SH-SY5Y (cell line): Measurements from ENCODE around the gene NRIP1.
A peak's percentile ranks its signal among the peaks of the same experiment; 100 is the strongest.

Experiments
- GATA2 ChIP-seq: IDR thresholded peaks from 2 replicates; pipeline ENCODE4 v1.6.1; 2011; ENCODE audit warnings: mild to moderate bottlenecking, low read depth, low read length
- GATA3 ChIP-seq: IDR thresholded peaks from 2 replicates; pipeline ENCODE4 v1.6.1; 2011; ENCODE audit warnings: low read depth, mild to moderate bottlenecking, low read length, moderate library complexity

The NRIP1 gene

GRCh38 chr21:15080526-15080925, 15.7 kb upstream of the NRIP1 start:
- TF ChIP-seq GATA3, result no peak
- peak; percentile 8; the same call in 1 of the 2 replicates for TF ChIP-seq GATA2

GRCh38 chr21:15079269-15079668, 14.5 kb upstream of the NRIP1 start:
- TF ChIP-seq GATA2 (no peak), GATA3 (no peak)

DNA sequence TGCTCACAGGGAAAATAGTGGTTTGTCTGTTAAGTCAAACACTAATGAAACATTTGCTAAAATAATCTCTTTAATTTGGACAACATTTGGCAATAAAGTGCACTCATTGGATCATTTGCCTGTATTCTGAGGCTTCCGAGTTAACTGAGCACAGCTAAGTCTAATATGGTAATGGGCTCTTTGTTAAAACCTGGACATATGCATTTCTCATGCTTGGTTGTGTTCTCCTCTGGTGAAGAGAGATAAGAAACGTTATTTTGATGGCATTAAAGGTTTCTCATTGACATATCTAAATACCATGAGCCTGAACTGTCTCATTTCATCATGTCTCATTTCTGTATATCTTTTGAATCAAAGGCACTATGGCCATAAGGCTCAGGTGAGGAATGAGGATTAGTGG, 13.4 kb upstream of the NRIP1 start:
- TF ChIP-seq GATA3 (no peak), GATA2 (no peak)

- TF ChIP-seq GATA3, result no peak
- no peak for TF ChIP-seq GATA2
Observed at GRCh38 chr21:15077529-15078145, 12.8 kb upstream of the NRIP1 start.

DNA sequence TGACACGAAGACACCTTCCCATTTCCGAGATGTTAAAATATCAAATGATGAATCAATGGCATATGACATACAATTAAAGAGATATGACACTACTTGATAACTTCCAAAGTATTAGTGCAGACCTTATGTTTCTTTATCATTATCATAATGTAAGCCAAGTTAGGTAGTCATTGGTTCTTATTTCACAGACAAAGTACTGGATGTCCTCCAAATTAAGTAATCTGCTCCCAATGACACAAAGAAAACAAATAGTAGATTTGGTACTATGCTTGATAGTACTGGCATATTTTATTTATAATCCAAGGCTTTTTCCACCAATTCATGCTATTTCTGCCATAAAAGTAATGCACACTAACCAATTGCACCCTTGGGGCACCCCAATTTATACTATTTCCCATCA, 11.9 kb upstream of the NRIP1 start:
- TF ChIP-seq GATA2, result no peak
- no peak for TF ChIP-seq GATA3

DNA sequence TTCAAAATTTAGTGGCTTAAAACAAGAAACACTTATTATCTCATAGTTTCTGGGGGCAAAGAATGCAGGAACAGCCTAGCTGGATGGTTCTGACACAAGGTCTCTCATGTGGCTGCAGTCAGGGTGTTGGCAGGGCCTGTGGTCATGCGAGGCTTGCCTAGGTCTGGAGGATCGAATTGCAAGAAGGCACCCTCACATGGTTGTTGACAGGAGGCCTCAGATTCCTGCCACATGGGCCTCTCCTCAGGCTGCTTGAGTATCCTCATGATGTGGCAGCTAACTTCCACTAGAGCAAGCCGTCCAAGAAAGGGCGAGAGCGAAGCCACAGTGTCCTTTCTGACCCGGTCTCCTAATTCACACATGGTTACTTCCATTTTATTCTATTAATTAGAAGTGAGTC, 6.2 kb upstream of the NRIP1 start:
- TF ChIP-seq GATA3, result no peak

DNA sequence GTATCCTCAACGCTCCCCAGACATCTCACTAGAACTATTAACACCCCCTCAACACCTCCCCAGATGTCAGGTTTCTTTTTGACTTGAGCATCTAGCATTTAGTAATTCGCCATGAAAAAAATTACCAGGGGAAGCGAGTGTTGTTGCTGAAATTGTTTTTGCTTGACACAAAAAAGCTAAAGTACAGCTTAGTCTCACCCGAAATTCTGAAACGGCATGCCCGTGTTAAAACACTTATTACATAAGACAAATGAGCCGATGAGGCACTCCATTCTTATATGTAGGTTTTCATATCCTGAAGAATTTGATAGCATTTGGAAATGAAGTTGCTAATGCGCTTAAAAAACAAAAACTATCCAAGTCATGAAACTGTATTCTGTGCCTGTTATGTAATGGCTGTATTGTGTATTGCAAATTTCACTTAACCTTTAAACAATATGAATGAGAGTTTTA, 1.3 kb upstream of the NRIP1 start:
- TF ChIP-seq GATA3 (no peak), GATA2 (no peak)

- TF ChIP-seq GATA3 (no peak), GATA2 (no peak)
Observed at GRCh38 chr21:15065392-15066122, 757 bp upstream of the NRIP1 start.

DNA sequence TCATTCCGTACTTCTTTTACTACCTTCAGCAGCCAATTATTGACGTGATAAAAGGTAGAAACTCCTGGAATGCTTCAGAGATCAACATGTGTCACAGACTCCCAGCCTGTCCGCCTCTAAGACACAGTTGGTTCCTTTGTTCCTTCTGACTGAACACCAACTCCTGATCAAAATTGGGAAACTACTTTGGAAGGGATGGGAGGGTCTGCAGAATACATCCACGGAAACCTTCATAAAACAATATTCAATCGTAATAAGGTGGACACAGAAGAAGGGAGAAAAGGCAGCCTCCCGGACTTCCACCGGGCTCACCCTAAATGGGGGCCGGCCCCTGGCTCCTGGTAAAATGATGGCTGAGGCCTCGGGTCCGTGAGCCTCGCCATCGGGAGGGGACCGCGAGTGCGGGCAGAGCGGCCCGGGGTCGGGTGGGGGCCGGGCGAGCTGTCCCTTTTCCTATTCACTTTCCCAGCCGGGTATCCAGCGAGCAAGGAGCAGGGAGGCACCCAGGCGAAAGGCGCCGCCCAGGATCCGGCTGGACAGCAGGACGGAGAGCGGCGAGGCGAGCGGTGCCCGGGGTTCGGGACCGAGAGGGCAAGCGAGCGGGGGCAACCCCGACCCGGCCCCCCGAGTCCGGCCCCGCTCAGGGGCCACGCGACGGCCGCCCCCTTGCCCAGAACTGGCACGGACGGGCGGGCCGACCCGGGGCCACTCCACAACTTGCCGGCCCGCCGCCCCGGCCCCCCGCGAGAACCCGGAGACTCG, 805 bp downstream of the NRIP1 start:
- no peak for TF ChIP-seq GATA3
- no peak for TF ChIP-seq GATA2

- TF ChIP-seq GATA2 (no peak), GATA3 (no peak)
Observed at GRCh38 chr21:15063081-15063813, 1.6 kb downstream of the NRIP1 start.

DNA sequence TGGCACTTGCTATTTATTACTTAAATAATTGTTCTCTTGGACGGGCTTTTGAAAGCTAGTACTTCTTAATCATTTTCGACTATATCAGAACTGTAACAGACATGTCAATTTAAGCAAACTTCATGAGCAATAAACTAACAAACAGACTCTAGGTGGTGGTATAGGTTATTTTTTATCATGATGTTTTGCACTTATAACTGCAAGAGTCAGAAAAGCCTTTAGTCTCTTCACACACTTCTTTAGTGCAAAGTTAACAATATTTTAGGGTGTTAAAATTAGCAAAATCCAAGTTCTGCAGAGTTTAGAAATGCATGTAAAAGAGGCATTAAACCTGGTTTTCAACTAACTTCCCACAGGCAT, 2.2 kb downstream of the NRIP1 start:
- TF ChIP-seq GATA3 (no peak), GATA2 (no peak)

DNA sequence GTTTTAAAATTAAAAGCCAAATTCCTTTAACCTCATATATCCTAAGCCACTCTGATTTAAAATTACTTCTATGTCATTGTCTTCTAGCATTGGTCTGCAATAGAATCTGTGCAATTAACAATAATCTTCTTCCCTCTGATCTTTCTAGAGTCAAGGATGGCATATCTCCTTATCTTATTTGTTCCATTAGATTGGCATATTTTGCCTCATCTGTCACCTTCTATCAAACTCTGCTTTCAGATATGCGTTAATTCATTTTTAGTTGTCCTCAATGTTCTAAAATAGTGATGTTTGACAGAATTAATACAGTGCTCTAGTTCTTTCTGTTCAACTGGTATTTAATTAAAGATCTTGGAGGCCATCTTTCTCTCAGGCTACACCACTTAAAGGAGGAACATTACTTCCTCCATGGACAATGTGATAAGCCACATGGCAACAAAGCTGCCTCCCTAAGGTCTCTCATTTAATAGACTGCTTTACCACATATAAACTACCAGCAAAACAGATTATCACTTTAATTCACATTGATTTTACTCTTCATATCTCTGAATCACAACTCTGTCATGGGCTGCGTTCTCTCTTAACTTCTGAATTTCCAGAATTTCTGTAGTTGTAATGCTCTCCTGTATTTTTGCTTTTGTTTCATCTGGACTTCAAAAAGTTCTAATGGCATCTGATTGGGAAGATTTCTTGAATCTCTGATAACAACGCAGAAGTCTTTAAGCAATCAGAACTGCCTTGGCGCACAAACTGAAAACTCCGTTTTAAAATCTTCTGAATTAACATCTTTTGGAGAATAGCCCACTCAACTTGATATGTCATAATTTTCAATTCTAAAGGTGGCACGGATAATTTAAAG, 2.8 kb downstream of the NRIP1 start:
- no peak for TF ChIP-seq GATA2
- no peak for TF ChIP-seq GATA3

- TF ChIP-seq GATA2 (no peak), GATA3 (no peak)
Observed at GRCh38 chr21:15061279-15061678, 3.5 kb downstream of the NRIP1 start.

GRCh38 chr21:15060543-15061175, 4.1 kb downstream of the NRIP1 start:
- no peak for TF ChIP-seq GATA3
- no peak for TF ChIP-seq GATA2
